AG10803 (cell line): ENCODE data around the gene DHRSX.
"Not testable (repeated sequence)": the region's sequence is repeated elsewhere in the genome, so short reads cannot be mapped to it uniquely, and the experiment has no call there.

ENCODE experiments used
- DNase-seq: peaks from one replicate; pipeline ENCODE4 v3.0.0; 2010; ENCODE audit warnings: low read depth
- H3K4me3 ChIP-seq: 2 replicates; pipeline ENCODE4 v1.5.1; 2011; ENCODE audit warnings: mild to moderate bottlenecking, low read length, control low read depth
- CTCF ChIP-seq: conservative IDR thresholded peaks from 2 replicates; pipeline ENCODE4 v1.5.1; 2011; ENCODE audit warnings: mild to moderate bottlenecking, low read length, control low read depth, inconsistent platforms

The DHRSX gene

GRCh38 chrX:2542826-2543521 lies 42.2 kb upstream of the DHRSX start:
- H3K4me3 ChIP-seq, result no peak overlapping the region
- no peak for DNase-seq
- no peak for TF ChIP-seq CTCF

- DNase-seq, result no peak
- no peak for TF ChIP-seq CTCF
- H3K4me3 ChIP-seq, result no peak overlapping the region
Measured at GRCh38 chrX:2541603-2542002, 40.8 kb upstream of the DHRSX start.

GRCh38 chrX:2540426-2540947 lies 39.7 kb upstream of the DHRSX start:
- TF ChIP-seq CTCF, result no peak
- no peak overlapping the region for H3K4me3 ChIP-seq
- DNase-seq, result no peak

GRCh38 chrX:2539586-2539985 lies 38.8 kb upstream of the DHRSX start:
- H3K4me3 ChIP-seq, result no peak overlapping the region
- DNase-seq, result no peak
- TF ChIP-seq CTCF, result no peak

- no peak for TF ChIP-seq CTCF
- DNase-seq, result no peak
- H3K4me3 ChIP-seq, result no peak overlapping the region
Measured at GRCh38 chrX:2538031-2538757, 37.4 kb upstream of the DHRSX start.

- TF ChIP-seq CTCF, result no peak
- no peak overlapping the region for H3K4me3 ChIP-seq
- DNase-seq, result no peak
Measured at GRCh38 chrX:2536974-2537373, 36.2 kb upstream of the DHRSX start.

GRCh38 chrX:2536141-2536540 lies 35.4 kb upstream of the DHRSX start:
- no peak for TF ChIP-seq CTCF
- DNase-seq, result no peak
- H3K4me3 ChIP-seq, result no peak overlapping the region

- peak; percentile 15 for DNase-seq
- H3K4me3 ChIP-seq, result not testable (repeated sequence)
Measured at GRCh38 chrX:2534261-2535021, 33.7 kb upstream of the DHRSX start.
